Measurements from ENCODE around the gene PIP4K2A.
"Not testable (repeated sequence)": the region's sequence is repeated elsewhere in the genome, so short reads cannot be mapped to it uniquely, and the experiment has no call there.

Gene PIP4K2A

GRCh38 chr10:22551681-22552365, 162.6 kb downstream of the PIP4K2A start:
- DNase-seq (ENCODE audit: low read depth) = no peak

GRCh38 chr10:22550732-22551131, 163.6 kb downstream of the PIP4K2A start:
- DNase-seq (ENCODE audit: low read depth) = peak; percentile 55

GRCh38 chr10:22548344-22548743, 166.0 kb downstream of the PIP4K2A start:
- no peak for DNase-seq (ENCODE audit: low read depth)

- DNase-seq (ENCODE audit: low read depth) = no peak
These were observed 168.7 kb downstream of the PIP4K2A start for GRCh38 chr10:22545643-22546042.

- DNase-seq (ENCODE audit: low read depth) = no peak
These were observed 169.9 kb downstream of the PIP4K2A start for GRCh38 chr10:22544325-22545068.

GRCh38 chr10:22542773-22543172, 171.6 kb downstream of the PIP4K2A start:
- DNase-seq (ENCODE audit: low read depth) = no peak

- no peak for DNase-seq (ENCODE audit: low read depth)
These were observed 172.5 kb downstream of the PIP4K2A start for GRCh38 chr10:22541900-22542299.

GRCh38 chr10:22539579-22540298, 174.6 kb downstream of the PIP4K2A start:
- DNase-seq (ENCODE audit: low read depth) = no peak

GRCh38 chr10:22537810-22538209, 176.6 kb downstream of the PIP4K2A start:
- no peak for DNase-seq (ENCODE audit: low read depth)

GRCh38 chr10:22536620-22537019, 177.8 kb downstream of the PIP4K2A start:
- DNase-seq (ENCODE audit: low read depth) = no peak

- DNase-seq (ENCODE audit: low read depth) = no peak
These were observed 179.4 kb downstream of the PIP4K2A start for GRCh38 chr10:22534849-22535604.

GRCh38 chr10:22531441-22531840, 182.9 kb downstream of the PIP4K2A start:
- DNase-seq (ENCODE audit: low read depth) = no peak

GRCh38 chr10:22531008-22531407, 183.4 kb downstream of the PIP4K2A start:
- no peak for DNase-seq (ENCODE audit: low read depth)

- no peak for DNase-seq (ENCODE audit: low read depth)
These were observed 186.9 kb downstream of the PIP4K2A start for GRCh38 chr10:22527520-22527919.

- not testable (repeated sequence) for DNase-seq (ENCODE audit: low read depth)
These were observed 190.0 kb downstream of the PIP4K2A start for GRCh38 chr10:22524333-22524732.

- DNase-seq (ENCODE audit: low read depth) = not testable (repeated sequence)
These were observed 193.7 kb downstream of the PIP4K2A start for GRCh38 chr10:22520645-22521044.

GRCh38 chr10:22518167-22518724, 196.1 kb downstream of the PIP4K2A start:
- no peak for DNase-seq (ENCODE audit: low read depth)

- no peak for DNase-seq (ENCODE audit: low read depth)
These were observed 199.4 kb downstream of the PIP4K2A start for GRCh38 chr10:22515009-22515408.

GRCh38 chr10:22514414-22514758, 200.0 kb downstream of the PIP4K2A start:
- DNase-seq (ENCODE audit: low read depth) = not testable (repeated sequence)

- DNase-seq (ENCODE audit: low read depth) = not testable (repeated sequence)
These were observed 200.6 kb downstream of the PIP4K2A start for GRCh38 chr10:22513483-22514413.

GRCh38 chr10:22512015-22512414, 202.4 kb downstream of the PIP4K2A start:
- DNase-seq (ENCODE audit: low read depth) = not testable (repeated sequence)
